ENCODE measurements around the gene BAZ2A.
"Not testable (repeated sequence)": the region's sequence is repeated elsewhere in the genome, so short reads cannot be mapped to it uniquely, and the experiment has no call there.

Gene BAZ2A

GRCh38 chr12:56630180-56630632, at the start of gene BAZ2A:
Gene BAZ2A (minus strand): TSS chr12:56630326. CDS start chr12:56617530, 12,796 bp downstream.
- DNase-seq = peak; percentile 65

- no peak for DNase-seq
Measured at GRCh38 chr12:56678852-56679251, 48.7 kb upstream of the BAZ2A start.

DNA sequence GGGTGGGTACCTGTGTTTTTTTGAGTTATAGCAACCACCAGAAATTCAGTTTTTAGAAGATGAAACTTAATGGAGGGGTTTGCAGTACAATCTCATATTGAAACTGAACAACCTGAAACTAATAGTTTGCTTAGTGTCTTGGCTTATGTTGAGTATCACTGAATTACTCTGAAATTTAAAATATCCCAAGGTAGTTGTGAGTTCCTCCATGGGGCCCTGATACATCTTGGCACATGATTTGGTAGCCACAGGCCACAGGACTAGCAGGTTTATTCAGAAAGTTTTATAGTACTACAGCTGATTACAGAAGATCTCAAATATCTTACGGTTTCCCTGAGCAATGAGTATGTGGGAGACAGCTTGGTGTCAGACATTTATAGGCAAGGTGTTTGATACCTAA, 47.6 kb upstream of the BAZ2A start:
- no peak for DNase-seq

GRCh38 chr12:56676851-56677580, 46.9 kb upstream of the BAZ2A start:
- DNase-seq = no peak

- no peak for DNase-seq
Measured at GRCh38 chr12:56671608-56672007, 41.5 kb upstream of the BAZ2A start.

DNA sequence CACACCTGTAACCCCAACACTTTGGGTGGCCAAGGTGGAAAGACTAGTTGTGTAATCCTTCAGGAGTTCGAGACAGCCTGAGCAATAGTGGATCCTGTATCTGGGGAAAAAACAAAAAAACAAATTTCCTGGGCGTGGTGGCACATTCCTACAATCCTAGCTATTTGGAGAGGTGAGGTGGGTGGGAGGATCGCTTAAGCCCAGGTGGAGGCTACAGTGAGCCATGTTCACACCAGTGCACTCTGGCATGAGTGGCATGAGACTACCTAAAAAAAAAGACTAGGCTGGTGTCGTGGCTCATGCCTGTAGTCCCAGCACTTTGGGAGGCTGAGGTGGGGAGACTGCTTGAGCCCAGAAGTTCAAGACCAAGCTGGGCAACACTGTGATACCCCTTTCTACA, 40.7 kb upstream of the BAZ2A start:
- no peak for DNase-seq

GRCh38 chr12:56668197-56668457, 38.0 kb upstream of the BAZ2A start:
- no peak for DNase-seq

DNA sequence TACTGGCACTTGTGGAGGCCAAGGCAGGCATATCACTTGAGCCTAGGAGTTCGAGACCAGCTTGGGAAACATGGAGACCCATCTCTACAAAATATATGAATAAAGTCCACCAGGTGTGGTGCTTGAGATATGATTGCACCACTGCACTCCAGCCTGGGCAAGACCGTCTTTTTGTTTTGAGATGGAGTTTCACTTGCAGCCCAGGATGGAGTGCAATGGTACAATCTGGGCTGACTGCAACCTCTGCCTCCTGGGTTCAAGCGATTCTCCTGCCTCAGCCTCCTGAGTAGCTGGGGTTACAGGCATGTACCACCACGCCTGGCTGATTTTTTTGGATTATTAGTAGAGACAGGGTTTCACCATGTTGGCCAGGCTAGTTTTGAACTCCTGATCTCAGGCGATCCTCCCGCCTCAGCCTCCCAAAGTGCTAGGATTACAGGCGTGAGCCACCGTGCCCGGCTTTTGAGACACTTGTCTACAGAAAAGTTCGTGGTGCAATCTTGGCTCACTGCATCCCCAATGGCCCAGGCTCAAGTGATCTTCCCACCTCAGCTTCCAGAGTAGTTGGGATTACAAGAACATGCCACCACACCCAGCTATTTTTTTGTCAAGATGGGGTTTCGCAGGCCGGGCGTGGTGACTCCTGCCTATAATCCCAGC, 32.0 kb upstream of the BAZ2A start:
- no peak for DNase-seq

- no peak for DNase-seq
Measured at GRCh38 chr12:56661560-56661959, 31.4 kb upstream of the BAZ2A start.

DNA sequence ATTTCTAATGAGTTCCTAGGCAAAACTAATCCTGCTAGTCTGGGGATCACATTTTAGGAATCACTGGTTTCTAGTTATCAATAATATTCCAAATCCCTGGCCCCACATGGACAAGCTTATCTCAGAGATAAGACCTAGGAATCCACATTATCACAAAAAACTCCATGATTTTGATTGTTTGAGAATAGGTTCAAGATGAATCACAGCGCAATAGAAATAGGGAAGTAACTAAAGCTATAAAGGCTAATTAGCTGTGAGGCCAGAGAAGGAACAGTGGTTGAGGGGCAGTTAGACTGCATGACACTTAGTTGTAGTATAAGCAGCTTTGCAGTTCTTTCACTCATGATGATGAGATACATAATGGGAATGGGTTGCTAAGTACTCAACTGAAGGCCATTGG, 28.8 kb upstream of the BAZ2A start:
- no peak for DNase-seq

DNA sequence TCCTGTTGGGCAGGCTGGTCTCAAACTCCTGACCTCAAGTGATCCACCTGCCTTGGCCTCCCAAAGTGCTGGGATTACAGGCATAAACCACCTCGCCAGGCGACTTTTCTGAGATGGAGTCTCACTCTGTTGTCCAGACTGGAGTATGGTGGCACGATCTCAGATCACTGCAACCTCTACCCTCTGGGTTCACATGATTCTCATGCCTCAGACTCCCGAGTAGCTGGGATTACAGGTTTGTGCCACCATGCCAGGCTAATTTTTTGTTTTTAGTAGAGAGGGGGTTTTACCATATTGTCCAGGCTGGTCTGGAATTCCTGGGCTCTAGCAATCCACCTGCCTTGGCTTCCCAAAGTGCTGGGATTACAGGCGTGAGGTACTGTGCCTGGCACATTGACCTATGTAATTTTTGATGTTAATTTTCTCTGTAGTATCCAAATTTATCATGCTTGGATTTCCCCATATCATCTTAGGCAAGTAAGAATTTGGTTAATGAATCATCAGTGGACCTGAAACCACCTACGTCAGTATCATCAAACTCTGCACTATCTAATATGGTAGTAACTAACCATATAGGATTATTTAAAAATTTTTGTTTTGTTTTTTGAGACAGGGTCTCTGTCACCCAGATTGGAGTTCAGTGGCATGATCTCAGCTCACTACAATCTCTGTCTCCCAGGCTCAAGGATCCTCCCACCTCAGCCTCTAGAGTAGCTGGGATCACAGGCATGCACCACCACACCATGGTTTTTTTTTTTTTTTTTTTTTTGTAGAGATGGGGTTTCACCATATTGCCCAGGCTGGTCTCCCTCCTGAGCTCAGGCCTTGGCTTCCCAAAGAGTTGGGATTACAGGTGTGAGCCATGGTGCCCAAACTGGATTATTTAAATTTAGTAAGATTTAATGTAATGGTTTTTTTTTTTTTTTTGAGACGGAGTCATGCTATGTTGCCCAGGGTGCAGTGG, 27.6 kb upstream of the BAZ2A start:
- DNase-seq = no peak

DNA sequence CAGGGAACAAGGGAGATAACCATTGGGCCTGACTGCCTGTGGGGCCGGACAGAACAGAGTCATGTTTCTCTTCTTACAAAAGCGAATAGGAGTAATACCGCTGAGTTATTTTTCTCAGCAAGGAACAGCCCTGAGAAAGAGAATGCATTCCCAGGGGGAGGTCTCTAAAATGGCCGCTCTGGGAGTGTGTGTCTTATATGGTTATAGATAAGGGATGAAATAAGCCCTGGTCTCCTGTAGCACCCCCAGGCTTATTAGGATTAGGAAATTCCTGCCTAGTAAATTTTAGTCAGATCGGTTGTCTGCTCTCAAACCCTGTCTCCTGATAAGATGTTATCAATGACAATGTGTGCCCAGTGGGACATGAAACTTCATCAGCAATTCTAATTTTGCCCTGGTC, 23.7 kb upstream of the BAZ2A start:
- DNase-seq = not testable (repeated sequence)

GRCh38 chr12:56648023-56648422, 17.9 kb upstream of the BAZ2A start:
- not testable (repeated sequence) for DNase-seq

- peak; percentile 90 for DNase-seq
Measured at GRCh38 chr12:56645717-56646446, 15.8 kb upstream of the BAZ2A start, which contains the start of gene ATP5F1B. Gene ATP5F1B (minus strand): TSS chr12:56645984. CDS start chr12:56645963, 21 bp downstream.

- no peak for DNase-seq
Measured at GRCh38 chr12:56645201-56645716, 15.1 kb upstream of the BAZ2A start.

- DNase-seq = no peak
Measured at GRCh38 chr12:56644654-56645053, 14.5 kb upstream of the BAZ2A start.

DNA sequence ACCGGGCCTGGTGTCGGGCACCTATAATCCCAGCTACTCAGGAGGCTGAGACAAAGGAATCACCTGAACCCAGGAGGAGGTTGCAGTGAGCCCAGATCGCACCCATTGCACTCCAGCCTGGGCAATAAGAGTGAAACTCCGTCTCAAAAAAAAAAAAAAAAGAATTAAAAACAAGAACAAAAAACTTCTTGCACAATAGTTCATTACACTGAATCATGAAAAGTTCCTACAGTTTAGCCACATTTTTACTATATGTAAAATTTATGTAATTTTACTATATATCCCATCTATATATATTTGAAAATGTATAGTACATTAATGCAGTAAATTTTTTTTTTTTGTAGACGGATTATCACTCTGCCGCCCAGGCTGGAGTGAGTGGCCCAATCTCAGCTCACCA, 11.1 kb upstream of the BAZ2A start:
- DNase-seq = no peak

GRCh38 chr12:56637621-56638020, 7.5 kb upstream of the BAZ2A start:
- DNase-seq = no peak

GRCh38 chr12:56636675-56637540, 6.8 kb upstream of the BAZ2A start:
- peak; percentile 96 for DNase-seq

- peak; percentile 32 for DNase-seq
Measured at GRCh38 chr12:56635806-56636674, 5.9 kb upstream of the BAZ2A start.

Data from NCI-H1105 (cell line).